Islet precursor cell (in vitro differentiated cells): ENCODE data around the gene MRPS24.
"Not testable (repeated sequence)": the region's sequence is repeated elsewhere in the genome, so short reads cannot be mapped to it uniquely, and the experiment has no call there.

Source experiments
- DNase-seq: peaks from one replicate; pipeline ENCODE4 v3.0.0-alpha.2; 2018

The MRPS24 gene

DNA sequence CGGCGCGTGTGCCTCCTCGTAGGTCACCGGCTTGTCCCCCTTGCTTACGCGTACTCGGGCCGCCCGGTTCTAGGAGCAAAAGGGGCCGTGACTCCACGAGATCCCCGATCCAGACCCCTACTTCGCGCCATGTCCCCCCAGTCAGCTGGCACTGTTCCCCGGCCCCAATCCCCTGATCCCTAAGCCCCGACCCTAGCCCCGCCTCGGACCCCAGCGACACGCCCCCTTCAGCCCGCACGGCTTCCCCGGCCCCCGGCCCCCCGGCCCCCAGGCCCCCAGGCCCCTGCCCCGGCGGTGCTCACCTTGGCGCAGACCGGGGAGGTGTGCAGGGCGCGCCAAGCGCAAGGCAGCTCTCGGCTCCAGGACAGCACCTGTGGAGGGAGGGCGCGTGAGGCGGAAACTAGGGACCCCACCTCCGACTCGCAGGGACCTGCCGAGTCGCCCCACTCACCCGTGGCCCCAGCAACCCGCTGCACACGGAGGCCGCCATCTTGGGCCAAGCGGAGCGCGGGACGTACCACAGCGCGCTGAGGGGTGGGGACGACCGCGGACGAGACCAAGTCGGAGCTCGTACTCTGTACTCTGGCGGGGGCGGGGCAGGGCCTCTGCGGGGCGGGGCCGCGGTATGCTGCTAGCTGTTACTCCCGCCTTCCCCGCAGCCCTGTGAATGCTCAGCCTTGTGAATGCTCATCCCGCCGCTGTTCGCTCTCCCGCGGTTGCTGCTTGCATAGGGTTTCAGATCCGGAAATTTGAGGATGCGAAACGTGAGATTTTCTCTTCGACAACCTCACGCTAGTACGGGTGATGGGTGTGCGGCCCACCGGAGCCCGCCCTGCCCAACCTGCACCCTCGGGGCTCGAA, at the start of gene MRPS24:
TSS of gene MRPS24 (minus strand) at position 512 of the 861 bp plus-strand sequence. CDS start at position 490, 22 bp downstream.
- peak; percentile 97 for DNase-seq

DNA sequence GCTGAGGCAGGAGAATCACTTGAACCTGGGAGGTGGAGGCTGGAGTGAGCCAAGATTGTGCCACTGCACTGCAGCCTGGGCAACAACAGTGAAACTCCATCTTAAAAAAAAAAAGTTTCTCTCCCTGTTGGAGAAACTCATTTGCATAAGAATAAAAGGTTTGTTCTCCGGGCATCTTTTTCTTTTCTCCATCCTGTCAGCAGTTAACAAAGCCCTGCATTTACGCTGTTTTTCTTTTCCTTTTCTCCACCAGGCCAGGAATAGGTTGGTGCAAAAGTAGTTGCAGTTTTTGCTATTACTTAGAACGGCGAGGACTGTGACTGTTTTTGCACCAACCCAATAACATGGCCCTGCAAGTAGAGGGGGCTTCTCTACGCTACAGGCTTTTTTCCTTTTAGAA, 46.6 kb upstream of the MRPS24 start:
- no peak for DNase-seq

DNA sequence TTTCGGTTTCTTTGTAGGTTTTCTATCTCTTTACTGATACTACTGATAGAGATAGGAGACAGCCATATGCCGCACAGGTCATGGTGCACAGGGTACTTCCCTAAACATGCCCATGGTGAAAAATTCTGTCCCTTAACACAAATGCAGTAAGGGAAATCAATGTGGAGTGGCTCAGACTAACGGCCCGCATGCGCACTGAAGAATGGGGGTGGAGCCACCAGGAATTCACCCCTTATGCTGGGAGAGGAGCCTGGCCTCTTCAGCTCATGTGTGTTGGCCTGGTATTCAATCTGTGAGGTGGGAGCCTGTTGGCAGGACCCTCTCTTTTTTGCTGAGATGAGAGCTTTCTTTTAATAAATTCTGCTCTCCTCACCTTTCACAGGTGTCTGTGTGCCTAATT, 45.5 kb upstream of the MRPS24 start:
- no peak for DNase-seq

DNA sequence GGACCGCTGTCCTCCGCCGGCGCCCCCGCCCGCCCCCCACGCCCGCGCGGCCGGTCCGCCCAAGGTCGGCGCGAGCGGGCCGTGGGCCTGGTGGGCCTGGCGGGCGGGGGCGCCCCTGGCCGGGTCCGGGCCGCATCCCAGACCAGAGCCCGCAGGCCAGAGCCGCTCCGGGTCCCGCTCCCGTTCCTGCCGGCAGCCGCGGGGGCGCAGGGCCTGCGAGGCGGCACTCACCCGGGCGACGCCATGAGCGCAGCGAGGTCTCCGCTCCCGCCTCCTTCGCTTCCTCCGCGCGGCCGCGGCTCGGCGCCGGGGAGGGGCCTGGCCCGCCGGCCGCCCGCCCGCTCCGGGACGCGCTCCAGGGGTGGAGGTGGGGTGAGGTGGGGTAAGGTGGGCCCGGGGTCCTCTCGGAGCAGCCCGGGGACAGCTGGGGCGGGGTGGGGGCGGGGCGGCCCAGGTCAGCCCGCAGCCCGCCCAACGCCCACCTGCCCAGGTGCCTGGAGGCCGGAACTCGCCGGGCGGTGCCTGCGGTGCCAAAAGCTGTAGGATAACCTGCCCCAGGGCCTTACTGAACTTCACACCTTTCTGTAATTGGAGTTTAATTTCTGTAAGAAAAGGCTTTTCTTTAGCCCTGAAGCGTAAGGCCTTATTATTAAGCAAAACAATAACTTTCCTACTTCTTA, 37.2 kb upstream of the MRPS24 start, which contains the start of gene URGCP:
TSS of gene URGCP (minus strand) at position 266 of the 680 bp plus-strand sequence. CDS start at position 245, 21 bp downstream.
- peak; percentile 72 for DNase-seq

DNA sequence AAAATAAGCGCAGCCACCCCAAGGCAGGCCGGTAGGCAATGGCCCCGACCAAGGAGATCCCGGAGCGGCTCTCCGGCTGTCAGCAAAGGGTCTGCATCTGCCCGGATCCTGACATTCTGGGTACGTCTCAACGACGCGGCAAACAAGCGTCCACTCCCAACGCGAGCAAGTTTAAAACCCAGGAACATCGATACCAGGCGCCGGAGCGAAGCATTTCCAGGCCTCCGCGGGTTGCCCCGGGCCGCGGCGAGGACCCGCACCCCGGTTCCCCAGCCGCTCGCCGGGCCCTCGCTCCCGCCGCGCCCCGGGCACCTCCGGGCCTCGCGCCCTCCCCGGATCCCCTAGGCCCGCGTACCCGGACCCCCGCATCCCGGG, 36.6 kb upstream of the MRPS24 start:
- DNase-seq, result peak; percentile 68

DNA sequence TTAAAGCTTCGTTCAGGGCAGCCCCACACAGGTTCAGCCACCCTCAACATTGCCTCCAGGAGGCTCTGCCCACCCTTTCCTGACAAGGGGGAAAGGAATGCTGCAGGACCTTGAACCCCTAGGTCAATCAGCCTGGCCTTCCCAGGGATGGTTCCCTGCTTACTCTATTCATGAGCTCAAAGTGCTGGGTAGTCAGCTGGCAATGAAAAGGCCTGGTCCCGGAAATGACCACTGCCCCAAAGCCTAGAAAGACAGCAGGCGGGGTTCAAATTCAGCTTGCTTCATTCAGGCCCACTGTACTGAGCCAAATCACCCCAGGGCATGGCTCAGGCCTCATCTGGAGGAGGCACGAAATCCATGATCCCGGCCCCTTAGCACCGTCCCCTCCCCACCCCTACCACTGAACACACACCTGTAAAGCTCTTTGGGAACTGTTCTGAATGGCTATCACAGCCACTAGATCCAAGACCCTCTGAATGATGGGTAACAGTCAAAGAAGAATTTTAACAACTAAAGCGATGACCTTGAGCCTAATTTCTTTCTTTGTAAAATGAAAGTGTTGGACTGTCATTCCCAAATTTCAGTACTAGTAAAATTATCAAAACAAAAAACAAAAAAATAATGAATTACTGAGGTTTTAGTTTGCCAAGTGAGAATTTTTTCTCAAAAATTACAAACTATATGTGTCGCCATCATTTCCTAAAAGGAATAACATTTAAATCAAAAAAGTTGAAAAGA, 36.1 kb upstream of the MRPS24 start:
- peak; percentile 76 for DNase-seq

DNA sequence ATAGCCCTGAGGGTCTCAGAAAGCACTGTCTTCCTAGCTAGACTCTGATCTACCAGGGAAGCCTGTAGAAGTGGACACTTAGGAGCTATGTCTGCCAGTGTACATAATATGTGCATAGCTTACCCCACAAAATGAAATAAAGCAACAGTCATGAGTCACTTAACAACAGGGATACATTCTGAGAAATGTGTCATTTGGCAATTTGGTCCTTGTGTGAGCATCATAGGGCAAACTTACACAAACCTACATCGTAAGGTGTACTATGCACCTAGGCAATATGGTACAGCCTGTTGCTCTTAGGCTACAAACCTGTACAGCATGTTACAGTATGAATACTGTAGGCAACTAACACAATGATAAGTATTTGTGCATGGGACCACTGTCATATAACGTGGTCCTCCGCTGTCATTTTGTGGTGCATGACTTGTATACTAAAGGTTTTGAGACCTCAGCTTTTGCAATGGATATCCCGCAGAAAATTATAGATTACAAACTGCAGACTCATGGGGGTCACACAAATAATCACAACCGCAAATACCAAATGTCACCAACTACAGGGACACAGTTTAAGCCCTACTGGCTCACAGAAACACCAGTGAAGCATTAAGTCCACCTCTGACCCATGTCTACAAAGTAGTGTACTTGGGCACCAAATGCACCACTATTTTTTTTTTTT, 35.4 kb upstream of the MRPS24 start:
- DNase-seq, result no peak

DNA sequence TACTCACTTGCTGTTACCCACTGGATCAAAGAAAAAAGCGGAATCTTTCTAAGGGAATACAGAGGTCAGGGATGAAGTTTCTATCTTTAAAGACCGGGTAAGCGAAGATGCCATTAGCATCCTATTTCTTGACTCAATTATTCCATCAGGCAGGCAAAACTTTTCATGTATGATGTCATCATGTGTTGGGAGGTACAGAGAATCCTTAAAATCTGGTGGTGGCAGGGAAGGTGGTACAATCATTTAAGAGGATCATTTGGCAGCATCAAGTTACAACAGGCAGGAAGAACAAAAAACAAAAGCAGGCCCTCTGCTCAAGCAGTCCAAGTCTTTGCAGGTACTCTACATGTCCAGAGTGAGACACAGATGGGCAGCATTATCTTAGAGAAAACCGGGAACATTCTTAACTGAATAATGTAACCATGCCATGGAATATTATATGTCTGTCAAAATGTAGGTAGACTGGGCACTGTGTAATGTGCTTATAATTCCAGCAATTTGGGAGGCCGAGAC, 33.3 kb upstream of the MRPS24 start:
- DNase-seq, result no peak

DNA sequence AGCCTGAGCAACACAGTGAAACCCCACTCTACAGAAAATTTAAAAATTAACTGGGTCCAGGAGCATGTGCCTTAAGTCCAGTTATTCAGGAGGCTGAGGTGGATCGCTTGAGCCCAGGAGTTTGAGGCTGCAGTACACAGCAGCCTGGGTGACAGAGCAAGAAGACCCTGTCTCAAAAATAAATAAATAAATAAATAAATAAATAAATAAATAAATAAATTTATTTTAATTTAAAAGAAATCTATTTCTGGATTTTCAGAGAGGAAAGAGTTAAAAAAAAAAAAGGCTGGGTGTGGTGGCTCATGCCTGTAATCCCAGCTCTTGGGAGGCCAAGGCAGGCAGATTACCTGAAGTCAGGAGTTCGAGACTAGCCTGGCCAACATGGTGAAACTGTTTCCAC, 29.3 kb upstream of the MRPS24 start:
- not testable (repeated sequence) for DNase-seq

DNA sequence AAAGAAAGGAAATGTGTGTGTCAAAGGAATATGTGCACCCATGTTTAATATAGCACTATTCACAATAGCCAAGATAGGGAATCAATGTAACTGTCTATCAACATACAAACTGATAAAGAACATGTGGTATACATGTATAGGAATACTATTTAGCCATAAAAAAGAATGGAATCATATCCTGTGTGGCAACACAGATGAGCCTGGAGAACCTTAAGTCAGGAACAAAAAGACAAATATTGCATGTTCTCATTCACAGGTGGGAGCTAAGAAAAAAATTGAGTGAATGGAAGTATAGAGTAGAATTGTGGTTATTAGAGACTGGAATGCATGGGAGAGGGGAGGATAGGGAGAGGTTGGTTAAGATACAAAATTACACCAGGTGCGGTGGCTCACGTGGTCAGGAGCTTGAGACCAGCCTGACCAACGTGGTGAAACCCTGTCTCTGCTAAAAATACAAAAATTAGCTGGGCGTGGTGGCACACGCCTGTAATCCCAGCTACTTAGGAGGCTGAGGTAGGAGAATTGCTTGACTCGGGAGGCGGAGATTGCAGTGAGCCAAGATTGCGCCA, 26.6 kb upstream of the MRPS24 start:
- DNase-seq, result no peak

DNA sequence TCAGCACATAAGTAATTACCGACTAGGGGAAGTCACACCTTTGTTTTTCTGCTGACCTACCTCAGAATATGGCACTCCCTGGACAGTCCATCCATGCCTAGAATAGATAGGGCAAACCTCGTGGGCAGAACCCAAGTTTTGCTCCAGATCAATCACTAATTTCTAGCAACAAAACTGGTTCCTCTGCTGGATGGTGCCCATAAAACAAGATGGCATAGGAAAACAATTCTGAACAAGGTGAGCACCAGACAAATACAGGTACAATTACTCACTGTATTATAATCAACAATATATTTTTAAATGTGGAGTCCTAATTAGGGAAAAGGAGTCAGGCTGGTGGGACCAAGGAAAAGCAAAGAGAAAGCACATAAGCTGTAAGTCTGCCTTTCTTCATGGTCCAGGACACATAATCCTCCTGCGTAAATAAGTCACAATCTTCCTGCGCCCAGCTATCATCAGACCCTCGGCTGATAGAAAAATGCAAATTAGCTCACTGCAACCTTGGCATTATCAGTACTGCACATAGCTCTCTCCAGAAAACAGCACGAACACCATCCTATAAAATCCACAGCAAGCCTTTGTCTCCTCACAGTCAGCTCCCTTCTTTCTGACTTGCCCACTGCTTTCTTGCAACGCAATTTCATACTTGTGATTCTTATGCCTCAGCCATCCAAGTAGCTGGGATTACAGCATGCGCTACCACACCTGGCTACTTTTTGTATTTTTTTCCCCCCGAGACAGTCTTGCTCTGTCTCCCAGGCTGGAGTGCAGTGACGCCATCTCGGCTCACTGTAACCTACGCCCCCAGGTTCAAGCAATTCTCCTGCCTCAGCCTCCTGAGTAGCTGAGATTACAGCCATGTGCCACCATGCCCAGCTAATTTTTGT, 22.0 kb upstream of the MRPS24 start:
- no peak for DNase-seq

DNA sequence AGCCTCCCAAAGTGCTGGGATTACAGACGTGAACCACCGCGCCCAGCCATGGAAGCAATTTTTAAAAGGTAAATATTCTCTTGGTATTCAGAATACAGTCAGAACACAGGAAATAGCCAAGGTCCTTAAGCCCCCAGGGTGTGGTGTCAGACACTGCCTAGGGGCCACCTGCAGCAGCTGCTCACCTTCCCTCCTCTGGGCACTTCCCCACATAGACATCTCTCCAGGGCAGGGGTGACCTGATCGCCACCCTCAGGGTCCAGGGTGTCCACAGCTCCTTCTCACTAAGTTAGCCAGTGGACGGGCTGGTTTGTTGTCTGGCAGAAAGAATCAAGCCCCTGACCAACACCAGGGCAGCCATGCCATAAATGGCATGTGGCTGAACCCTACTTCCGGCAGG, 21.2 kb upstream of the MRPS24 start:
- DNase-seq, result no peak

DNA sequence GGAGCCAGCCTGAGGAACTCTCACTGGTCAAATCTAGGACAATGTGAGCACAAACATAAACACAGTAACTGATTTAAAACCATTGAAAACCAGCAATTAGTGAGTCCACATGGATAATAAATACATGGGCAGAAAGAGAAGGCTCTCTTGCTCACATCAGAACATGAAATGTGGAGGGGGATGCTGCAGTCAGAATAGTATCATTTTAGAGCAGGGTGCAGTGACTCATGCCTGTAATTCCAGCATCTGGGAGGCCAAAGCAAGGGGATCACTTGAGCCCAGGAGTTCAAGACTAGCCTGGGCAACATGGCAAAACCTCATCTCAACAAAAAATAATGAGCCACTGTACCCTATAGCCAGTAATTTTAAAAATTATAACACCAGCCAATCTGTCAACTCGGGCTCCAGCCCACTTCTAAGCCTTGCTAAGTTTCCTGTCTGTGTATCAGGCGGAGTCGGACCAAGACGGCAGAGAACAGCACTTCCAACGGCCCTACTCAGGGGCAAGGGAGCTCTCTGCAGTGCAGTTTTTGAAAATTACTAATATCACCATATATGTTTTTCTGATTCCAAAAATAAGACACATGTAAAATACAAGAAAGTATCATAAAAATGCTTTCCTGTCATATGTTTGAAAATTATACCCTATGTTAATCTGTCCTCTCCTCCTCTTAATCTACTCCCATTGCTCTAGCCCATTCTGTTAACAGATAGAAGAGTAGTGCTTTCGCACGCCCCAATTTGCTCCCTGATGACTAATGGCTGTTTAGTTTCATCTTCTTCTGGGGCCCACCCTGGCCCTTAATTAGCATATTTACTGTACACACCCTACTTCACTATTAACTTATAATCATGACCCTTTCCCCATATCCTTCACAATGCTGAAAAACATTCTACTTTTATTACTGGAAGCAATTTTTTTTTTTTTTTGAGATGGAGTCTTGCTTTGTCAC, 20.0 kb upstream of the MRPS24 start:
- DNase-seq, result no peak

DNA sequence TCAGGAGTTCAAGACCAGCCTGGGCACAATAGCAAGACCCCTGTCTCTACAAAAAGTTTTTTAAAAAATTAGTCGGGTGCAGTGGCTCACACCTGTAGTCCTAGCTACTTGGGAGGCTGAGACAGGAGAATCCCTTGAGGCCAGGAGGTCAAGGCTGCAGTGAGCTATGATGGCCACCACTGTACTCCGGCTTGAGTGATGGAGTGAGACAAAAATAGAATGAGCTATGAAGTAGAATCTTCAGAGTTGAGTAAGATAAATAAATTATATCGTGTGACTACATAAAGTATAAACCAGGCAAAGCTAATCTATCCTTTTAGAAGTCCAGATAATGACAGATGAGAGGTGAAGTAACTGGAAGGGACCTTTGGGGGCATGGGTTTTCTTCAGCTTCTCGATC, 15.3 kb upstream of the MRPS24 start:
- DNase-seq, result no peak

DNA sequence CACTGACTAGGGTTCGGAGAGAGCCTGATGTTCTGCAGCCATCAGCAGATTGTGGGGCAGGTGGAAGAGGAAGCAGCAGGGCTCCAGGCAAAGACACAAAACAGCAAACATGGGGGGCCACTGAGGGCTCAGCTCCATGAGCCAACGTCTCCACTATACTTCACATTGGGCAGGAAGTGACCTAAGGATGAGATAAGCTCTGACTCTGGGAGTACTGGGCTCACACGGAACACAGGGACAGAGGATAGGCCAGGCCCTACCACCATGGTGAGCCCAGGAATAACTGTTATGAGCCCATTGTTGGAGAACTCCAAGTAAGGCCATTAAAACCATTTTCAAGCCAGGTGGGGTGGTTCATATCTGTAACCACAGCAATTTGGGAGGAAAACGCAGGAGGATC, 14.9 kb upstream of the MRPS24 start:
- no peak for DNase-seq

DNA sequence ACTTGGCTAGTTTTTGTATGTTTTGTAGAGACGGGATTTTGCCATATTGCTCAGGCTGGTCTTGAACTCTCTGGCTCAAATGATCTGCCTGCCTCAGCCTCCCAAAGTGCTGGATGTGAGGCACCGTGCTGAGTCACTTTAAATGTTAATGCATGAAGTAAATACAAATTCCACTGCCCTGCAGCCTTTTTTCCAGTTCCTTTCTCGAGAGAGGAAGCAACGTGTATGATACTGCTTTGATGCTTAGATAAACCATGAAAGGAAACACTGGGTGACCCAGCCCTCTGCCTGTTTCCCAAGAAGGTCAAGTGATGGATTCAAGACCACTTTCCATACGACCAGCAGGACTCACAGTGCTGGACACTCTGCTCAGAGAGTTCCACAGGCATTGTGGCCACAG, 11.3 kb upstream of the MRPS24 start:
- no peak for DNase-seq

DNA sequence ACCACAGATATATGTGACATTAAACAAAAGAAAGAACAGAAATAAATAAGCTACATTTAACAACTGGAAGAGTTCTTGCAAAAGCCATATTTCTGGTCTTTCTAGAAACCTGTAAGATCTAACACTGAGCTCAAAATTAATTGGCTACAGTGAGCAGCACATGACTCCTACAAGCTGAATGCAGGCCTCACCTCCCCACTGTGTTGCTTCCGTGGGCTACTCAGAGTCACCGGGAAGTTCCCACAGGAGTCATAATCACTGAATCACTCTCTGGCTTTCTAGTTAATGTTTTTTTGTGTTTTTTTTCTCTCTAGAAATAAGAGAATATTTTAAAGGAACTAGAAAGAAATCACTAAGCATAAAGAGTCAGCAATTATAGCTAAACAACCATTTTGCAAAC, 10.2 kb upstream of the MRPS24 start:
- DNase-seq, result no peak

DNA sequence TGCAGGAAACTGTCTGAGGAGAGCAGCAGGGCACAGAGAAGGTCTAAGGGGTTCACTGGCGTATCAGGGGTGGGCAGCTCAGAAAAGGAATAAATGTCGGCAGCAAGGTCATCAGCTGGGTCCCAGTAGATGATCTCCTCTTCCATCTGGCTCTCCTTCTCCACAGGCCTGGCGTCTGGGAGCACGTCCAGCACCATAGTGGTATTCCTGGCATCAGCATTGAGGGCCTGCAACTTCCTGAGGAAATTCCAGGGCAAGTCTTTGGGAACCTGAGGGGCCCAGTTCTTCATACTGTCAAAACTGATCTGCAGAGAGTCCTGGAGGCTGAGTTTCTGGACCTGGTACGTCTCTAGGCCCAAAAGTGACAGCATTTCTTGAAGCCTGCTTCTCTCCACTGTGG, 9.6 kb upstream of the MRPS24 start:
- DNase-seq, result no peak

DNA sequence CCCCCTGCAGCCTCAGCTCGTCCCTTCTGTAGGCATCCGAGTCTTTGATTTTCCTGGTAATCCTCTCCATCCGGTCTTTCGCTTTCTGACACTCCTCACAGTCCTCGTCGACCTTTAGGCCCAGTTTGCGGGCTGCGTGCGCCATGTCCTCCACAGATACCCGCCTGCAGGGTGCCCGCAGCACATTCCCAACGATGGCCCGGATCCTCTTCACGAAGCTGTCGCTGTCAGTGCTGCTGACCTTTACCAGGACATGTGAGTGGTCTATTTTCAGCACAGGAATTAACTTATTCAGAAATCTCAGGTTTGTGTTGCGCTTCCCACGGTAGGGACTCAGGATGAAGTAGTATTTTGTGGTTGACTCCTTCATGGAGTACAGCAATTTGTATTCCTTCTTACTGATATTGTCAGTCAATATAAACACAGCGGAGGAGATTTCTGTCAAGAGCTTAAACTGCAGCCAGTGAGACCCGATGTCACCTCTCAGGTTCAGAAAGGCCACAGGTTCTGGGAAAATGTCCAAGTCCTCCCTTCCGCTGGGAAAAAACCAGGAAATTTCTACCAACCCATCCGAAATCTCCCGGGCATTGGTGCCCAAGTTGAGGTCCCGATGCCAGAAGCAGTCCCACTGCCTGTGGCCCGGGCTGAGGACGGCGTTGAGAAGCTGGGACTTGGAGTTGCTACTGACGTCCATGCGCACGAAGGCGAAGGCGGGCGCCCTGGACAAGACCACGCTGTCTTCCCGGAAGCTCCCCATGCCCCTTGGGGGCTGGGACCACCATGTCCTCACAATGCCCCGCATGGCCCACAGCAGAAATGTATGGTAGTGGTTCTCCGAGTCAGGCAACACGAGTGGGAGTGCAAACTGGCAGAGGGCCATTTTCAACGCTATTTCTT, 8.9 kb upstream of the MRPS24 start:
- no peak for DNase-seq
